ENCODE measurements around the gene PRUNE2. TPM values are rescaled to one million over a fixed set of nuclear protein-coding genes. Genes with fewer than 3 reads are reported as not detected.

PRUNE2 gene
- total RNA-seq, 1 donor from 2014 or later, result 4.3 TPM

- no peak for DNase-seq (ENCODE audit: low read depth, low spot score)
- no peak overlapping the region for H3K4me3 Mint-ChIP-seq
- H3K27me3 Mint-ChIP-seq (ENCODE audit: low read depth), result peaks cover 68% of the 10 kb centered on the region
- H3K4me1 Mint-ChIP-seq, result peaks cover 19% of the 10 kb centered on the region
- no peak overlapping the region for H3K27ac Mint-ChIP-seq (ENCODE audit: unreplicated experiment)
- H3K36me3 Mint-ChIP-seq (ENCODE audit: low read depth), result no peaks in the 10 kb centered on the region
- no peaks in the 10 kb centered on the region for H3K9me3 Mint-ChIP-seq
- no peak for TF ChIP-seq CTCF (conservative IDR thresholded peaks at IDR 0.05)
These were observed 4.1 kb downstream of the PRUNE2 start for GRCh38 chr9:76901801-76902200.

DNA sequence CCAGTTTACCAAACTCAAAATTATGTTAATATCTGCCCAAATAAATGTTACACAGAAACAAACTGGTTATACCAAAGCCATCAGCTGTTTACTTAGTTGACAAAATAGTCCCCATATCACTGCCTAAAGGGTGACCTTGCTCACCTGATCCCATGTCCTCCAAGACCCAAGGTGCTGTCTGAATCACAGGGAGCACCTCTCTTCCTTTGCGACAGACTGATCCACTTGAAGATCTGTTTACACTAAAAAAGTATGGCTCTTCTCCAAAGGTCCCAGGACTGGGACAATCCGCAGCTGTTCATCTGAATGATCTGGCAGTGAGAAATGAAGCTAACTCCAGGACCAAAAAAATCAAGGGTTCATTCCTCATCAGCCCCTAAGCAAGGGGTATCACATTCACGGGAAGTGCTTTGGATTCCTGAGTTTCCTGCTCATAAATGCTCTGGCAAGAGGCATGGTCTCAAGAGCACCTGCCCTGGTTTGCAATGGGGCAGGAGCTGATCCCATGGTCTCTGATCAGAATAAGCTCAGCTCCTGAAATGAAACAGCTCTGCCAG is 5.0 kb downstream of the PRUNE2 start:
- H3K27me3 Mint-ChIP-seq (ENCODE audit: low read depth), result peaks cover 62% of the 10 kb centered on the region
- DNase-seq (ENCODE audit: low read depth, low spot score), result no peak
- peaks cover 13% of the 10 kb centered on the region for H3K4me1 Mint-ChIP-seq
- H3K9me3 Mint-ChIP-seq, result no peaks in the 10 kb centered on the region
- no peaks in the 10 kb centered on the region for H3K36me3 Mint-ChIP-seq (ENCODE audit: low read depth)
- H3K27ac Mint-ChIP-seq (ENCODE audit: unreplicated experiment), result no peak overlapping the region
- no peak overlapping the region for H3K4me3 Mint-ChIP-seq
- TF ChIP-seq CTCF (conservative IDR thresholded peaks at IDR 0.05), result no peak

DNA sequence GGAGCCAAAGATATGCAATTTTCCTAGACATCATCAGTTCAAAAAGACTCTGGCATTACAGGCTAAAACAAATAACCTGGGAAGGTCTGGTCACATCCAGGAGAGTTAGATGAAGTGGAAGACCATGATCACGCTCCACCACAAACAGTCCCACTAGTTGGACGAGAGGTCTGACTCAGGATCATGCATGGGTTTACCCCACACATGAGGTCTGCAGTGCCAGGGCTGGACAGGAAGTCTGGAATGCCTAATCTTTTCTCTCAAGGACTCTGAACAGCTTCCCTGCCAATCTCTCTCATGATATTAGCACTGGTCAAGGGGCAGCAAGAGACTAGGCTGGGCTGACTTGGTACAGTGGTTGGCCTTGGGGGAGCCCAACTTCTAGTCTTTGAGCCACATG is 7.1 kb downstream of the PRUNE2 start:
- peaks cover 3% of the 10 kb centered on the region for H3K4me1 Mint-ChIP-seq
- H3K9me3 Mint-ChIP-seq, result no peaks in the 10 kb centered on the region
- no peaks in the 10 kb centered on the region for H3K36me3 Mint-ChIP-seq (ENCODE audit: low read depth)
- H3K27me3 Mint-ChIP-seq (ENCODE audit: low read depth), result peaks cover 40% of the 10 kb centered on the region
- no peak overlapping the region for H3K27ac Mint-ChIP-seq (ENCODE audit: unreplicated experiment)
- no peak for TF ChIP-seq CTCF (conservative IDR thresholded peaks at IDR 0.05)
- H3K4me3 Mint-ChIP-seq, result no peak overlapping the region
- no peak for DNase-seq (ENCODE audit: low read depth, low spot score)

DNA sequence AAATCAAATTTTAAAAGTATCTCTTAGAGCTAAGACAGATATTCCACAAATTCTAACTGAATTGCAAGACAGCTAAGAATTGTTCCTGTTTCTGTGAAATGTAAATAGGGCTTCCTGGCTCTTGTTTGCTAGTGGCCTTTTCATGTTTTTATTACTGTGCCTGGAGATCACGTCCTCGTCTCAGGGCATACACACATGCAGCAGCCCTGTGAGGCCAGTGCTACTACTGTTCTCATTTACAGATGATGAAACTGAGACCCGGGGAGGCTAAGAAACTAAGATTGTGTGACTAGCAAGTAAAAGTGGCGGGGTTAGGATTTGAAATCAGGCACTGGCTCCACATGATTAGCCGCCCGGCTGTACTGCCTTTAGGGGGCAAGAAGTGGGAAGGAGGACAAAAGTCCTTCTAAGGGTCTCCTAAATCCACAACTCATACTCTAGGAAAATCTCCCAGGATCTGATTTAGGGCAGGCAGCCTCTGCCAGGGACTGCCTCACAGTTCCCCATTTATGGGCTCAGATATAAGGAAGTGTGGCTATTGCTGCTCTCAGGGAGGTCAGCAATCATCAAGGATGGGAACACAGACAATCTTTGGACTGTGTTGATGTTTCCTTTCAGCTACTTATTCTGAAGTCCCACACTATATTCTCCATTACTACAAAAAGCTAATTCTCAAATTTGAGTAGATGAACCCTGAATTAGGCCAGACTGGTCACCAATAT is 7.9 kb downstream of the PRUNE2 start:
- Mint-ChIP-seq H3K27ac (ENCODE audit: unreplicated experiment) (no peak overlapping the region), H3K9me3 (no peaks in the 10 kb centered on the region), H3K36me3 (ENCODE audit: low read depth) (no peaks in the 10 kb centered on the region), H3K4me3 (no peak overlapping the region), H3K27me3 (ENCODE audit: low read depth) (peaks cover 37% of the 10 kb centered on the region), H3K4me1 (peaks cover 11% of the 10 kb centered on the region)
- no peak for DNase-seq (ENCODE audit: low read depth, low spot score)
- no peak for TF ChIP-seq CTCF (conservative IDR thresholded peaks at IDR 0.05)

- Mint-ChIP-seq H3K4me3 (no peak overlapping the region), H3K9me3 (no peaks in the 10 kb centered on the region), H3K27ac (ENCODE audit: unreplicated experiment) (no peak overlapping the region), H3K4me1 (peaks cover 18% of the 10 kb centered on the region), H3K36me3 (ENCODE audit: low read depth) (no peaks in the 10 kb centered on the region), H3K27me3 (ENCODE audit: low read depth) (peaks cover 17% of the 10 kb centered on the region)
- no peak for TF ChIP-seq CTCF (conservative IDR thresholded peaks at IDR 0.05)
- DNase-seq (ENCODE audit: low read depth, low spot score), result no peak
These were observed 9.9 kb downstream of the PRUNE2 start for GRCh38 chr9:76896035-76896434.

Measured in neural crest cell (in vitro differentiated cells).